Dedifferentiated amniotic fluid mesenchymal stem cell (primary cell): ENCODE data around the gene LETM1.

Source experiments
- DNase-seq: peaks from one replicate; pipeline ENCODE4 v3.0.0-alpha.2; 2016; ENCODE audit errors: extremely low spot score

LETM1 gene

DNA sequence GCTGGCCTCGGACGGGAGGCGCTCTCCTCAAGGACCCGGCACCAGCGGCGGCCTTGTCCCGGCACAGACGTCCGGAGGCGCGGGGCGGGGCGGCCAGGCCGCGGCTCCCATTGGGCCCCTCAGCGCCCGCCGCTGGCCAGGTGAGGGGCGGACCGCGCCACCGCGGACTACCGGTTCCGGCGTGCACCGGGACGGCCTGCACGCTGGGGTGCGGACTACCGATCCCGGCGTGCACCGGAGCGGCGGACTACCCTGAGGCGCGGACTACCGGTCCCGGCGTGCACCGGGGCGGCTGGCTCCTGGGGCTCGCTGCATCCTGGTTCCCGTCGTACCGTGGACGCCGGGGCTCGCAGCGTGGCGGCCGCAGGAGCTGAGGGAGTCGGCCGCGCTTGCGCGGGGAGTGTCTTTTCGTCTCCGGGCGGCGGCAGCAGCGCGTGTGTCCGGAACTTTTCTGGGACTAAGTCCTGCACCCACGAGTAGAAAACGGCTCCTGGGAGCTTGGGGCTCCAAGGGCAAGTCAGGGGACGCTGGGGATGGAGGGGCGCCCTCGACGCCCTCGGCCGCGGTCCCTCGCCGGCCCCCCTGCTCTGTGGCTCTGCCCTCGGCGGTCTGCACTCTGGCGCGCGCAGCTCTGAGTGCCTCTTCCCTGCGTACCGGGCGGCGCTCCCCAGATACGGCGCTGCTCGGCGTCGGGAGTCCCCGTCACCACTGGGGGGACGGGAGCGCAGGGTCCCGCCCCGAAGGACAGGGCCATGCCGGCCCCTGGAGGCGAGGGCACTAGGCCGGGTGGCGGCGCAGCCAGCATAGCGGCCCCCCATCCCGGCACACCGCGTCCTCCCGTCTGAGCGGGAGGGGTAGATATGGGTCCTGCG is at the start of gene LETM1:
Gene LETM1, minus strand, starts transcription at position 86 of the 872 bp plus-strand sequence. CDS start 206 bp downstream, outside the sequence.
- DNase-seq, result peak; percentile 70

DNA sequence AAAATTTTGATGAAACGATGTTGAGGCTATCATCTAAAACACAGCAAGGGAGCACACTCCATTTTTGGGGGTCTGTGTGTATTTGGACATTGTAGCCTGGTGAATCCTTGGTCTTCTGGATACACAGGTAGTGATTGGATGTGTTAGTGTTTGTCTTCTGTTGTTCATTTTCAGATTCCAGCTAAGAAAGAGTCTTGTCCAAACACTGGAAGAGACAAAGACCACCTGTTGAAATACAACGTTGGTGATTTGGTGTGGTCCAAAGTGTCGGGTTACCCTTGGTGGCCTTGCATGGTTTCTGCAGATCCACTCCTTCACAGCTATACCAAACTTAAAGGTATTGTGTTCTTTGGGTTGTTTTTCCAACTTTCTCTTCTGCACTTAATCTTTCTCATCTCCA is 48.1 kb upstream of the LETM1 start:
- no peak for DNase-seq

DNA sequence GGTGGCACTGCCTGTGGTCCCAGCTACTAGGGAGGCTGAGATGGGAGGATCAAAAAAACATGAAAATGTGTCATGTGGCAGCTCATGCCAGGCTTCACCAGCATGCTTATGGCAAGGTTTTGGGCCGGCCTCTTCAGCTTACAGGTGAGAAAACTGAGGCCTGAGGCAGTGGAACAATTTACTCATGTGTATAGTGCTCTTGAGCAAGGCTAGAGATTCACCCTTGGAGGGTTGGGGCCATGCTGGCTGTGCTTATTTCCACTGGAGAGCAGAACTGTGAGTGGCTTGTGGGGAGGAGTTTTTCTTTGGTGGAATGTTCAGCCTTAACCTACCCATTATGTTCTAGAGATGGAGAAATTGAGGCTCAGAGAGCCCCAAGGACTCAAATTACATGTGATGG is 47.1 kb upstream of the LETM1 start:
- DNase-seq, result no peak

DNA sequence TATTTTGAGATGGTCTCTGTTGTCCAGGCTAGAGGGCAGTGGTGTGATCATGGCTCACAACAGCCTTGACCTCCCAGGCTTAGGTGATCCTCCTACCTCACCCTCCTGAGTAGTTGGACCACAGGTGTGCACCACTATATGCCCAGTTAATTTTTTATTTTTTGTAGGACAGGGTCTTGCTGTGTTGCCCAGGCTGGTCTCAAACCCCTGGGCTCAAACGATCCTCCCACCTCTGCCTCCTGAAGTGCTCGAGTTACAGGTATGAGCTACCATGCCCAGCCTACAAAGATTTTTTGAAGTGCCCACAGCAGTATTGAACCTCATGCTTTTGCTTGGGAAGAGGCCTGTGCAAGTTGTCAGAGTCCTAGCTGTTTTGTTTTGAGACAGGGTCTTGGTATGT is 46.3 kb upstream of the LETM1 start:
- DNase-seq, result no peak

DNA sequence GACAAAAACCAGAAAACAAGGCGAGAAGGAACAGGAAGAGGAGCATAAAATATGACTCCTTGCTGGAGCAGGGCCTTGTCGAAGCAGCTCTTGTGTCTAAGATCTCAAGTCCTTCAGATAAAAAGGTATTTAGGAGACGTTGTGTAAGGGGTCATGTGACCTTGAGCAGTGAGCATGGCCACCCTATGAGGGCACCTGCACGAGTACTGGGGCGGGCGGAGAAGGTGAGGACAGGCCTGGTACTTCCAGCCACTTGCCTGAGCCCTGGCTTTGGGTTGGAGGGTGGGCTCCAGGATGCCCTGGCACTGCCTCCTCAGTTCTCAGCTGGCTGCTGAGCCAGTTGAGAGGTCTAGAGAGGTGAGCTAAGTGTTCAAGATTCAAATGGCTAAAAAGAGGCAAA is 45.2 kb upstream of the LETM1 start:
- DNase-seq, result no peak

DNA sequence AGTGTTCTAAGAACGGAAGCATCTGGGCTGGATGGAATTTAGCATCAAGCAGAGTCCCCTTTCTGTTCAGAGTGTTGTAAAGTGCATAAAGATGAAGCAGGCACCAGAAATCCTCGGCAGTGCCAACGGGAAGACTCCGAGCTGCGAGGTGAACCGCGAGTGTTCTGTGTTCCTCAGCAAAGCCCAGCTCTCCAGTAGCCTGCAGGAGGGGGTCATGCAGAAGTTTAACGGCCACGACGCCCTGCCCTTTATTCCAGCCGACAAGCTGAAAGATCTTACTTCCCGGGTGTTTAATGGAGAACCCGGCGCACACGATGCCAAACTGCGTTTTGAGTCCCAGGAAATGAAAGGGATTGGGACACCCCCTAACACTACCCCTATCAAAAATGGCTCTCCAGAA is 44.7 kb upstream of the LETM1 start:
- no peak for DNase-seq

DNA sequence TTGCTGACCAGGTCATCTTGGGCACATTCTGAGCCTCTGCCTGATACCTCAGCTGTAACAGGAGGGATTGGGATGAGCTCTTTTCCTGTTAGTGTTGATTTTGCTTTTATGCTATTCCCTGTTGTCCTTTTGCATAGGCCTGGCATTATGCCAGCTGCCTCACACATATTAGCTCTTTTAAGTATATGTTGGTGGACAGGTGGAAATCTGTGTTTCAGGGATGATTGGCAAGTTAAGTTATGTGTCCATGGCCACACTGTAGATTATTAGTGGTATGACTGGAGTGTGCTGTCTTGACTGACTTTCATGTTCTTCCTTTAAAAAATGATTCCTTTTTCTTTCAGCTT is 44.1 kb upstream of the LETM1 start:
- no peak for DNase-seq

DNA sequence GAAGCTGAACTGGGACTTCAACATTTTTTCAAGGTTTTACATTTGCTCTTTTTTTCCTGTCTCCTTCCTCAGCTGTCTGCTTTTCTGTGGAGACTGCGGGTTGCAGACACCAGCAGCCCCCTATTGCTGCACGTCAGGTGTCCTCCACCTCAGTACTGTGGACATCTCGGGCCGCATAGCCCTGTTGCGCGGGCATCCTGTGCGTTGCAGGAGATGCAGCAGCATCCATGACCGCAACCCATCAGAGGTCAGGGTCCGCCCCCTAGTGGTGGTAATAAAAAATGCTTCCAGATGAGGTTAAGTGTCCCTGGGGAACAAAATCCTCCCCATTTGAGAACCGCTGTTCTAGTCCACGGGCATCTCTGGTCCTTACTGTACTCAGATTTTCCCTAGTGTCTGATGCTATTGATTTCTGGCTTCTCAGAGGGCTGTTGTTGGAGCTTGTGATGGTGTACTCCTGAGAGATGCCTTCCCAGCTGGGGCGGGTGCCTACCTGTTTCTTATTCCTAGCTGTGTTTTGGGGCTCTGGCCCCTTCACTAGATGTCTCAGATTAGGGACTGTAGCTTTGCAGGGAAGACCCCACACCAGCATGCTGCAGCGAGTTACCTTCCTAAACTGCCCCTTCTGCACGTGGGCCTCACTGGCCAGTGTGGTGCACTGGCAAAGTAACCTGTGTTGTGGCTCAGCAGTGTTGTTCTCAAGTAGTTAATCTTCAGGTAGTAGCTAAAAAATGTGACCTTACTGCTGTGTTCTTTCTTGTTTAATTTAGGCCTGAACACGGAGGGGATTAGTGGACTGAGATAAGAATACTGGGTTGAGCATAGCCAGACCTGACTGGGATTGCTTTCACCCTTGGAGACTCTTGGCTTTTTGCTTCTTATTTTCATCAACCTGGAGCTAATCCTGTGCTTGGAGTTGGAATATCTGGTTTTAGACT is 43.5 kb upstream of the LETM1 start:
- DNase-seq, result peak; percentile 70

DNA sequence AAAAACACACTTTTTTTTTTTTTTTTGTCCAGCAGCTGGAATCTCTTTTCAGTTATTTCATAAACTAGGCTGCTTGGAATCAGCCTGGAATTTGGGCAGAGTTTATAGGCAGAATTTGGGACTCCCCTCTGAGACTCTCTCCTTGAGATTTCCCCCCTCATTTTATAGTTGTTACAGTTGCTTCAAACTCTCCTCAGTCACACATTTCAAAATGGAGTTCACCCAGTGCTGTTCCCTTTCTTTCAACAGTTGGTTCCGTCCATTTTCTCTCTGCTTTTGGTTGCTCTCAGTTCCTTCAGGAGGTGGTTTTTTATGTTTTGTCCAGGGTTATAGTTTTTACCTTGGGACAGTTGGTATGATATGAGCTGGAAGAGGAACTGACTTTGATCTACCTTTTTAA is 42.7 kb upstream of the LETM1 start:
- no peak for DNase-seq

DNA sequence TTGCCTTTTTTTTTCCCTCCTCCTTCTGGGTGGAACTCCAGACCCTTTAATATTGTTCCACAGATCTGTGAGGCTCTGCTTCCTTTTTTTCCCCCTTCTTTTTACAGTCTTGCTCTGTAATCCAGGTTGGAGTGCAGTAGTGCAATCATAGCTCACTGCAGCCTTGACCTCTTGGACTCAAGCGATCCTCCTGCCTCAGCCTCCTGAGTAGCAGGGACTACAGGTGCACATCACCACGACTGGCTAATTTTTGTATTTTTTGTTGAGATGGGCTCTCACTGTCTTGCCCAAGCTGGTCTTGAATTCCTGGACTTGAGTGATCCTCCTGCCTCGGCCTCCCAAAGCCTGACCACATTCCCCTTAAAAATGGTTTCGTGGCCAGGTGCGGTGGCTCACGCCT is 42.1 kb upstream of the LETM1 start:
- no peak for DNase-seq

DNA sequence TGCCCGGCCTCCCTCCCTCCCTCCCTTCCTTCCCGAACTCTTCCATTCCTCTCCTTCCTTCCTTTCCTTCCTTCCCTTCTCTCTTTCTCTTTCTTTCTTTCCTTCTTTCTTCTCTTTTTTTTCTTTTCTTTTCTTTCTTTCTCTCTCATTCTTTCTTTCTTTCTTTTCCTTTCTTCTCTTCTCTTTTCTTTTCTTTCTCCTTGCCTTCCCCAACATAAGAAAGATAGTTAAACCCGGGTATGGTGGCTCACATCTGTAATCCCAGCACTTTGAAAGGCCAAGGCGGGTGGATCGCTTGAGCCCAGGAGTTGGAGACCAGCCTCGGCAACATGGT is 40.7 kb upstream of the LETM1 start:
- no peak for DNase-seq

DNA sequence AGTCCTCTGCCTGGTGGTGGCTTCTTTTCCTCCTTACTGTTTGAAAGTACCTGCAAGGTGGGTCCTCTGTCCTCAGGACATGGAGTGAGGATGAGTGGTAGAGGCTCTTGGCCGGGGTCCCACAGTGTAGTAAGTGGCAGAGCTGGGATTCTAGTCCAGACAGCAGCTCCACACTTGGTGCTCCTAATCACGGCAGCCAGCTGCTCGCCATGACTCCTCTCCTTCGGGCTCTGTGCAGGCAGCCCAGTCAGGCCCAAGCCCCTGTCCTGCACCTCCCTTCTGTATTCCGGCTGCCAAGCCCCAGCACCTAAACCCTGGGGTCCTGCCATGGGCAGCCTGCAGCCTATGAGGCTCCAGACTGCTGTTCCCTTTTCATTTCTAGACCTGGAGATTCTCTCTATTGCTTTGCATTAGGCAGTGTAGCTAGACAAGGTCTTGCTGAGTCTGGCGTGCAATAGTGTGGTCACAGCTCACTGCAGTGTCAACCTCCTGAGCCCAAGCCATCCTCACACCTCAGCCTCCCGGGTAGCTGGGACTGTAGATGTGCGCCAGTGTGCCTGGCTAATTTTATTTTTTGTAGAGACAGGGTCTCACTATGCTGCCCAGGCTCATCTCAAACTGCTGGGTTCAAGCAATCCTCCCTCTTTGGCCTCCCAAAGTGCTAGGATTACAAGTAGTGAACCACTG is 40.2 kb upstream of the LETM1 start:
- no peak for DNase-seq

DNA sequence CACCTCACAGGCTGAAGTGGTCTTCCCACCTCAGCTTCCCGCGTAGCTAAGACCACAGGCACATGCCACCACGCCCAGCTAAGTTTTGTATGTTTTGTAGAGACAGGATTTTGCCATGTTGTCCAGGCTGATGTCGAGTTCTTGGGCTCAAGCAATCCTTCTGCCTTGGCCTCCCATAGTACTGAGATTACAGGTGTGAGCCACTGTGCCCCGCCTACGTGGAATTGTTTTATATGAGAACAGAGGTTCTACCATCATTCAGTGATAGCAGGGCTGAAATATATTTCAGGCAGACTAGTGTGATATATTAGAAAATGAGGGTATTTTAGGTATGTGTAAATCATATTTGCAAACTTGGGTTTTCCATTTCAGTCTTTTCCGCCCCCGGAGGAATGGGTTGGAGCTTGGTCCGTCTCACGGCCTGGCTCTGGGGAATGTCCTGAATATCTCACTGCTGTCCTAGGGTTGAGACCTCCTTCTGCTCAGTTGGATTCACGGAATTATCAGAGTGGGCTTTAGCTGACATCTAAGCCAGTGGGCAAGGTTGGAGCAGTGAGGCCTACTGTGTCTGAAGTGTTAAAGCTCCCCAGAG is 35.1 kb upstream of the LETM1 start:
- no peak for DNase-seq

DNA sequence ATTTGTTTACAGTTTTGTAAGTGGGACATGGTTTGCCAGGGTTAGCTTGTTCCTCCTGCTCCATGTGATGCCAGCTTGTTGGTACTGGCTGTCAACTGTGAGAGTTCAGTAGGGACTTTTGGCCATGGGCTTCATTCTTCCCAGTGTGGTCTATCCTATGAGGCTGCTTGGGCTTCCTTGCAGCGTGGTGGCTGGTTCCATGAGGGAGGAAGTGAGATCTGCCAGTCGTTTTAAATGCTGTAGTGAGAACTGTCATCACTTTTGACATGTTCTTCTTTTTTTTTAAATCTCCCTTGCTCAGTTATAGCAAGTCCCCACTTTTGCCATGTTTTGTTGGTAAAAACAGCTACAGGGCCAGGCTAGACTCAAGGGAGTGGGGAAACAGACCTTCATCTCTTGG is 31.1 kb upstream of the LETM1 start:
- DNase-seq, result no peak

DNA sequence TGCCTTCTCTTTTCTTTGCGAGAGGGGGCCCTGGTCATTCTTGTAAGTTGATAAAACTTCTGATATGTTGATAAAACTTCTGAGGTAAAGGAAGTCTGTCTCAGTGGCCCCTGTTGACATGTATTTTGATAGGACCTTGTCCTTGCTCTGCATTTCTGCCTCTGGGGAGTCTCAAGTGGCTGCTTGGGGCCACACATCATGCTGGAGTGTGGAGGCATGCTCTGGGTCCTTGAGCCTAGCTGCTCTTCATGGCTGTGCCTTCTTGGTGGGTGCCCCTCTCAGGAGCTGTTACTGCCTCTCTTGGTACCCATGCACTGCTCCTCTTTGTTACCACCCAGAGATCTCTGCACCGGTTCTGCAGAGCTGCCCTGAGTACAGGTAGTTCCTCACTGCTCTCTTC is 29.5 kb upstream of the LETM1 start:
- DNase-seq, result no peak

DNA sequence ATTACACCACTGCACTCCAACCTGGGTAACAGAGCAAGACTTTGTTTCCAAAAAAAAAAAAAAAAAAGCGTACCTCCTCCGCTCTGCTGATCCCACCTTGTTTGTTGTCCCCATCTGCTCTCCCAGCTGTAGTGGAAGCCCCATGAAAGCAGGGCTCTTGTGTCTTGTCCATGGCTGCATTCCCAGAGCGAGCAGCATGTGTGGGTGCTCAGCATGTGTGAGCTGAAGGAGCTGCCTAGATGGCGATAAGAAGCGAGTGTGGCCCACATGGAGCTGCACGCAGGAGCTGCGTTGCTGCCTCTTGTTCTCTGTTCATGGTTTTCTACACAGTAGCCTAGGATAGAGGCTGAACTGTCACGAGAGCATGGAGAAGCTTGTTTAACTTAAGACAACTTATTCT is 27.6 kb upstream of the LETM1 start:
- no peak for DNase-seq

DNA sequence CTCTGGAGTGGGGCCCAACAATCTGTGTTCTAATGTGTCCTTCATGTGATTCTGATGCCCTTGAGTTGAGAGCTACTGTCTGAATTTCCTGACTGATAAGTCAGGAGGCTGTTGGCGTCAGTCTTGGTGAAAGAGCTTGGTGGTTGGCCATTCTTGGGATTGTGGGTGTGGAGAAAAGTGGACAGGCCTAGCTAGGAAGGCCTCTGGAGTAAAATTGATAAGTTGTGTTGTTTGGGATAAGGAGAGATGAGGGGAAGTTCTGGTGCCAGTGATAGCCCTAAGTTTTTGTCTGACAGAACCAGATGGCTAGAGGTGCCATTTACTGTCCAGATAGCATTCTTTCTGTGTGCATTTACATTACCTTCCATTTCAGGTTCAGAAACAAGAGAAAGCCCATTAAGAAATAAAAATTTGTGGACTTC is 26.9 kb upstream of the LETM1 start:
- DNase-seq, result no peak

DNA sequence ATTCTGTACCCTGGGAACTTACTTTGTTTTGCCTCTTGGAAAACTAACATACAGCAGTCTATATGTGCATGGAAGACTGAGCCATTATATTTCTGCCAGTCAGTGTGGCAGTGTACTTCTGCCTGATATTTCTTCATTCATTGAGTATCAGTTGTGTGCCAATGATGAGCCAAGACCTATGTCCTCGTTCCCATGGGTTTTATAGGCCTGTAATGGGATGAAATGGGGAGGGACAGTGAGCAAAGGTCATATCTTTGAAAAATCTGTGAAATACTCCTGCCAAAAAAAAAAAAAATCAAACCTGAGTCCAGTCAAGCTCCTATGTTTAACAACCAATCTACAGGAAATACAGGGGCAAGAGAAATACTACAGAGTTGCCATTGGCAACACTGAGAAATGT is 24.4 kb upstream of the LETM1 start:
- DNase-seq, result no peak

DNA sequence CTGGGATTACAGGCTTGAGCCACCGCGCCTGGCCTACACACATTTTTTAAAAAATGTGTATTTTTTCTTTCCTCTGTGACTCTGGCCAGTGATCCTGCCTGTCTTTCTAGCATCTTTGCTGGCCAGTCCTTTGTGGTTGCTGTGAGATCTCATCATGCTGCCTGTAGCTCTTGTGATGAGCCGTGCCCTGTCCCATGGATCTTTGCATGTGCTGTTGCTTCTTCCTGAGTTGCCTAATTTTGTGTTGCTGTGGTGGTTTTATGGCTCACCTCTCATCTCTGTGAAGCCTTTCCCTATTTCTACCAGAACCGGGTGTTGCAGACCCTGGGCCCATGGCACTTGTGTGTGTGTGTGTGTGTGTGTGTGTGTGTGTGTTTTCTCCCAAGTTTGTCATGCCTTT is 23.5 kb upstream of the LETM1 start:
- no peak for DNase-seq

DNA sequence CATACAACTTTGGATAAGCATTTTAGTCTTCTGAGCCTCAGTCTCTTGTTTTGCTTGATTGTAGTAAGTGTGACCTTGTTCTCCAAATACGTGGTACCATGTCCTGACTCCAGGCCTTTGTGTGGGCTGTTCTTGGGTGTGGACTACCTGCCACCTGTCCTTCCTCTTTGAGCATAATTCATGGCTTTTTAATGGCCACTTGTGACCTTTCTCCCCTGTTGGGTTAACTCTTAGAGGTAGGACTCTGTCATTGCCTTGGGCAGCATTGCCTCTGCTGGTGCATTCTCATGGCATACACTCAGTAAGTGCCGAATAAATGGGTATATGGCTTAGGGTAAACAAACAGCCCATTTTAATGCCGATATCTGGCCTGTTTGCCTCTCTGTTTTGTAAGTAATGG is 18.2 kb upstream of the LETM1 start:
- DNase-seq, result no peak

DNA sequence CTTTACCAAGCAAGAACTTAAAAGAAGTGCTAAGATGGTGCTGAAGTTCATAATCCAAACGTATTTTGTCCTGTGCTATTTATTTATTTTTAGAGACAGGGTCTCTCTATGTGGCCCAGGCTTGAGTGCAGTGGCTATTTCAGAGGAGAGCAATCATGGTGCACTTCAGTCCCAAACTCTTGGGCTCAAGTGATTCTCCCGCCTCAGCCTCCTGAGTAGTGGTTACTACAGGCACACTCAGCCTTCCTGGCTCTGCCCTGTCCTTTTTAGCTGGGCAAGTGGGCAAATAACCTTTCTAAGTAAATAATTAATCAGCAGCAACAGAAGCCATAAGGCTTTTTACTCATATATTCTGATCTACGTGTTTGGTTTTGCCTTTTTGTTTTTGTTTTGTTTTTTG is 17.8 kb upstream of the LETM1 start:
- DNase-seq, result no peak

DNA sequence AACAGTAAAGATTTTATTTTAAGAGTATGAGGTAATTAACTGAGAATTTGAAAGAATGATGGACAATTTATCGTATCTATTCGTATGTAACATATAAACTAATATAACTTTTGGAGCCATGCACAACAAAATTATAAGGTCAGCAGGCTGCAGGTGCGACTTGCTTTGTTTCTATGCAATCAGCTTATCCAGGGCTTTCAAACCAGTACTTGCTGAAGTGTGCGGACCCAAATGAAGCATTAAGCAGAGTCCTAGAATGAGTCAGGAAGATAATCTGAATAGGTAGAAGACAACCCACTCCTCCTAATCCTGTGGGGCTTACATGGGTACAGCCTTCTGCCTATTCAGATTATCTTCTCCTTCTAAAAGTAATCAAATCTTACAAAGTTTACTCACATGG is 17.3 kb upstream of the LETM1 start:
- no peak for DNase-seq
